Fibroblast of the aortic adventitia (primary cell): ENCODE measurements around the gene BMP6. TPM values are rescaled to one million over a fixed set of nuclear protein-coding genes. Genes with fewer than 3 reads are reported as not detected.

ENCODE experiments used
- DNase-seq: peaks from one replicate; pipeline ENCODE4 v3.0.0-alpha.2; 2010; ENCODE audit warnings: low read depth
- H3K4me3 ChIP-seq: 2 replicates; pipeline ENCODE4 v1.5.1; 2011; ENCODE audit warnings: low read depth, mild to moderate bottlenecking, control low read depth, low read length, moderate library complexity
- CTCF ChIP-seq: IDR thresholded peaks from 2 replicates; pipeline ENCODE4 v1.5.1; 2011; ENCODE audit warnings: mild to moderate bottlenecking, low read length, control low read depth, inconsistent platforms; ENCODE audit not compliant: insufficient read depth
- total RNA-seq: library from RNA; depleted of rRNA; stranded (reverse); fragments of >200 nt; gene quantifications from 2 replicates; pipeline ENCODE4 v1.2.3, GENCODE V29; 2012; ENCODE audit warnings: low replicate concordance

The BMP6 gene
- total RNA-seq, 1 donor: 10.5 TPM

GRCh38 chr6:7910298-7910653 is 184.4 kb downstream of the BMP6 start:
- no peak for TF ChIP-seq CTCF
- H3K4me3 ChIP-seq: peak overlapping the region; percentile 85
- DNase-seq: no peak

DNA sequence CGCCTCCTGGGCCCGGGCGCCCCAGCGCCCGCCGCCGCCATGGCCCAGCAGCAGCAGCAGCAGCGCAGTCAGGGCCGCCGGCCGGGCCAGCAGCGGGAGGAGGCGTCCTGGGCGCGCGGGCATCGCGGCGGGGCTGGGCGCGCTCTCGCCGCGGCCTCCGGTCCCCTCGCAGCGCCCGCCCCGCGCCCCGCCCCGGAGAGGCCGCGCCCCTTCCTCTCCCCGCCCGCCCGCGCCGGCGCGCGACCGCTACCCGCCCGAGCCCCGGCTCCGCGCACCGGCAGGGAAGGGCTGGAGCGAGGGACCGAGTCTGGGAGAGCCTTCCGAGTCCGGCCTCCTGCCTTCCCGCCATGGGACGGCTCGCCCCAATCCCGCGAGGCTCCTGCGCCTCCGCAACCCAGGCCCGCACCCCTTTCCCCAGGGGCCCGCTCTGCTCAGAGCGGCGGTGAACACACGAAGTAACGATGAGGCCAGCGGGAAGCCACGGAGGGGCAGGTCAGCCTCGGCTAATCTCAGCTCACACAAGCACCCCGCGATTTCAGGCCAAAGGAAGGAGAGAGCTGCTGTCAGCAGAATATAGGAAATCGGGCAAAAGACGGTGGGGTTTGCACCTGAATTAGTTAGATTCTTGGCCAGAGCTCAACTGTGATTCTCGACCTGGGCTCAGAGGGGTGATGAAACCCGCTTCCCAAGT is 184.9 kb downstream of the BMP6 start, which contains the start of gene TXNDC5:
Gene TXNDC5 (minus strand): TSS at position 135 of the 691 bp plus-strand sequence. CDS start 12 bp downstream, at position 123.
- TF ChIP-seq CTCF: no peak
- DNase-seq: peak; percentile 55
- H3K4me3 ChIP-seq: peak within 1 kb of the TSS; percentile 85

DNA sequence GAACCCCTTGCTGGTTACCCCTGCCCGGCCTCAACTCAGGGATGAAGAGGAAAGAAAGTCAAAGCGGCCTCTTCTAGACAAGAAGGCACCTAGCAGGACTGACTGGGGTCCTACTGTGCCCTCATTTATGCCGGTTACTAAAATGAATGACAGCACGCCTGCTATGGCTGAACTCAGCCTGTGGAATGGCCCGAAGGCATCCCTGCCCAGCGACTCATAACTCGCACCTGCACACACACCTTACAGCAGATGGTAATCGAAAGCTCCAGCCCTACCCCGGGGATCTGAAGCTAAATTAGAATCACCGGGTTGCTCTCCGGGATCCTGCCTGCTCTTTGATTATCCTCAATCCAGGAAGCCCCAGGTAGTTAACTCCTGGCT is 185.4 kb downstream of the BMP6 start:
- peak overlapping the region; percentile 69 for H3K4me3 ChIP-seq
- DNase-seq: no peak
- TF ChIP-seq CTCF: no peak

DNA sequence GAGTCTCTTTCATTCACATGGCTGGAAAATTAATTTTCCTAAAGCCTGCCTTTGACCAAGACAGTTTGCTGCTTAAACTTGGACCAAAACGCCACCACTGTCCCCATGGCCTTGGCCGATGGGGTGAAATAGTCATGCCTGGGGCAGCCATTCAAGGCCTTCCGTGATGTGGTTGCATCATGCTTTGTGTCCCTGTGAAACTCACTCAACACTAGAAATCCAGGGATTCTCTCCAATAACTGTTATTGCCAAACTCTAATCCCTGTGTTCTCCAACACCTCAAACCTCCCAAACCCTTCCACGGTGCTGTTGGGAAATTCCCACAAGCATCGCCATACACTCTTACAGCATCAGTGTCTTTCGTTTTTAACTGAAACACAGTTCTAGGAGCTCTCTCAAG is 186.1 kb downstream of the BMP6 start:
- peak; percentile 68 for DNase-seq
- H3K4me3 ChIP-seq: no peak overlapping the region
- TF ChIP-seq CTCF: no peak

- no peak overlapping the region for H3K4me3 ChIP-seq
- DNase-seq: peak; percentile 20
- TF ChIP-seq CTCF: no peak
Observed at GRCh38 chr6:7912736-7913517, 187.0 kb downstream of the BMP6 start.

GRCh38 chr6:7914311-7914710 is 188.4 kb downstream of the BMP6 start:
- DNase-seq: no peak
- no peak overlapping the region for H3K4me3 ChIP-seq
- no peak for TF ChIP-seq CTCF
